H1 (cell line): ENCODE results near the gene USP37. TPM values are rescaled to one million over a fixed set of nuclear protein-coding genes. Genes with fewer than 3 reads are reported as not detected.

Source experiments
- BACH1 ChIP-seq: IDR thresholded peaks from 2 replicates; pipeline ENCODE4 v1.6.1; 2012; ENCODE audit warnings: low read length, improper control_type of control experiment
- E2F6 ChIP-seq: IDR thresholded peaks from 2 replicates; pipeline ENCODE4 v1.6.1; 2012; ENCODE audit warnings: inconsistent platforms
- SUZ12 ChIP-seq: fragments of 200-600 bp; sonication (generic); IDR thresholded peaks from 2 replicates; pipeline ENCODE4 v1.6.1; 2012; ENCODE audit warnings: mild to moderate bottlenecking, inconsistent platforms, low read length, moderate library complexity, mixed read lengths
- ZNF274 ChIP-seq: IDR thresholded peaks from 2 replicates; pipeline ENCODE4 v1.7.0; 2012; ENCODE audit warnings: low read length, borderline replicate concordance; ENCODE audit errors: extremely low read depth
- polyA plus RNA-seq, 7 experiments: library from polyadenylated mRNA; depleted of rRNA in 3 of 7; stranded (reverse) in 5 of 7; unstranded in 2 of 7; fragments of >200 nt in 5 of 7; fragments of 200-250 nt in 2 of 7; gene quantifications; 1 replicate in 5 of 7; 2 replicates in 1 of 7; 4 replicates in 1 of 7; pipeline versions ENCODE4 v1.2.1 to v1.2.3, GENCODE V29; 2011 to 2013; ENCODE audit warnings: missing spikeins in 2 of 7, mixed read lengths in 2 of 7
- total RNA-seq: library from RNA; stranded (reverse); fragmentation: NEBNext Ultra II Directional; extraction: Animal tissue kit (Norgen Biotek cat#: 25700); gene quantifications from 2 replicates; pipeline ENCODE4 v1.2.1, GENCODE V29; 2021

Gene USP37
- total and polyA plus RNA-seq, 2 of the 8 experiments (the other 6 are each of a cell fraction or from before 2014, with no cell fraction given), result 3.8 to 29.1 TPM

DNA sequence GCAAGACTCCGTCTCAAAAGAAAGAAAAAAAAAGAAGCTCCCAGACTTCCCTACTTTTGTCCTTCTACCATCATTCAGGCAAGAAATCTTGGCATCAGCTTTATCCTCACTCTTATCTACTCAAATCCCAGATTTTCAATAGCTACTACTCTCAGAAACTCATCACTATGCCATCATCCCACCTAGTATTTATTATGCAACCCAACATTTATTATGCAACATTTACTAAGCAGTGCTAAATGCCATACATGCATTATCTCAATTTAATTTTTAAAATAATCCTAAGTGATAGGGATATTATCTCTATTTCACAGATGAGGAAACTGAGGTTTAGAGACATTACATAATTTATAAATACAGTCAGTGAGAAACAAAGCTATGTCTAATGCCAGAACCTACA is 4.1 kb downstream of the USP37 start (continued):
- TF ChIP-seq BACH1 (no peak), SUZ12 (no peak), E2F6 (no peak), ZNF274 (no peak)
